Stimulated activated CD8-positive, alpha-beta memory T cell treated with anti-CD3 and anti-CD28 coated beads, Interleukin-12 subunit alpha, Interleukin-12 subunit beta, amount 100 ng/mL, for 4 hours (primary cell): ENCODE results near the gene DLG3.
A peak's percentile ranks its signal among the peaks of the same experiment; 100 is the strongest.
"Not testable (repeated sequence)": the region's sequence is repeated elsewhere in the genome, so short reads cannot be mapped to it uniquely, and the experiment has no call there.

ENCODE experiments used
- DNase-seq: peaks from one replicate; pipeline ENCODE4 v3.0.0-alpha.2; 2020; ENCODE audit warnings: low read depth

Gene DLG3

DNA sequence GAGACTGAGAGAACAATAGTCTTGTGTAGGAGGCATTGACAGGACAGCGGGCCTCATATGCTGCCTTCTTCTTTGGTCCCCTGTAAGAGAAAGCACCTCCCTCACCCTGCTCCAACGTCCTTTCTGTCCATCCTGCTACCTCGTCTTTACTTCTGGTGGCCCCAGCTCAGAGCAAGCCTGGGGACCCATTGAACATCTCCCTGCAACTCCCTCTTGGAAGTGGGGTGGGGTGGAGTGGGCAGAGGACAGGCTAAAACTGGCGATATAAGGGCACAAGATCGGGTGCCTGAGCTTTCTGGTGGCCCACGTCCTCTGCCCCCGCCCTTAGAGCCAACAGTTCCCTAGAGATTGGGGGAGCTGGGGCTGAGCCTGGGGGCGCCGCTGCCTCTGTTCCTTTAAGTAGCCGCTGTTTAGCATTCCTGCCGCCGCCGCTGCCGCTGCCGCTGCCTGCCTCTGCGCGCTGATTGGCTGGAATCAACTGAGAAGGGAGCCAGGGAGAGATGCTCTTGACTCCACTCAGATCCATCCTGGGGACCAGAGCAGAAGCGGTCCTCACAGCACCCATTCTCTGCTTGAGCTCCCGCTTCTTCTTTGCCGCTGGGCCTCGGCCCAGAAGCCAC is at the start of gene DLG3:
Gene DLG3, plus strand, starts transcription at position 510 of the 620 bp plus-strand sequence. CDS start 367 bp downstream, outside the sequence.
- DNase-seq = no peak

DNA sequence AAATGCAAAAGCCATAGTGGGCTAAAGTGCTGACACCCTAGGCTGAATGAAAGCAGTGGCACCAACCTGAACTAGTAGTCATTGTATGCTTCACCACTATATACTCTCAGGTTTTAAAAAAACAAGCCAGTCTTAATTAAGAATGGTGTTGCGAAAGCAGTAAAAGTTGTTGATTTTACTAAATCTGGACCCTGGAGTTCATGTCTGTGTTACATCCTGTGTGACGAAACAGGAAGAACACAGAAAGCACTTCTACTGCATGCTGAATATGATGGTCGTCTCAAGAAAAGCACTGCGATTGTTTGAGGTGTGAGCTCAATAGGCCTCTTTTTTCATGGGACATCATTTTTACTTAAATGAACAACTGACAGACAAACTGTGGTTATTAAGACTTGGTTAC is 45.7 kb upstream of the DLG3 start:
- no peak for DNase-seq

DNA sequence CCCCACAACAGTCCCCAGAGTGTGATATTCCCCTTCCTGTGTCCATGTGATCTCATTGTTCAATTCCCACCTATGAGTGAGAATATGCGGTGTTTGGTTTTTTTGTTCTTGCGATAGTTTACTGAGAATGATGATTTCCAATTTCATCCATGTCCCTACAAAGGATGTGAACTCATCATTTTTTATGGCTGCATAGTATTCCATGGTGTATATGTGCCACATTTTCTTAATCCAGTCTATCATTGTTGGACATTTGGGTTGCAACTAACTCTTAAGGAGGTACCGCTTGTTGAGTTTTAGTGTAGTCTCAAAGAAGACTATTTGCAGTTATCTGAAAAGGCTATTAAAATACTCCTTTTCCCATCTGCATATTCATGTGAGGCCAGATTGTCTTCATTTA is 44.5 kb upstream of the DLG3 start:
- DNase-seq = not testable (repeated sequence)

DNA sequence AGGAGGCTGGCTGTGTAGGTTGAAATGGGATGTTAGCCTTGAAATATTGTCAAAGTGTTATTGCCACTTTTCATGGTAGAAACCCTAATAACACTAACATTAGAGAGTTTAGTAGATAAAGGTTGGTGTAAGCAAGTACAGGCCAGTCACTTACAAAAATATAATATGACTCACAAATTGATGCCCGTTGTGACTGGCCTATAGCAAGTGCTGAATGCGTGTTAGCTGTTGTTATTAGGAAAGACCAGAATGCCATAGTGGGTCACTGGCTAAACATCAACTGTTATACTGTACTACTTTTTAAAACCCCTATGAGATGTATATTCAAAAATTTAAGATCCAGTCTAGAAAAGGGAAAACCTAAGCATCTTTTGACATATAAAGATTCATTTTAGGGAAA is 41.9 kb upstream of the DLG3 start:
- no peak for DNase-seq

DNA sequence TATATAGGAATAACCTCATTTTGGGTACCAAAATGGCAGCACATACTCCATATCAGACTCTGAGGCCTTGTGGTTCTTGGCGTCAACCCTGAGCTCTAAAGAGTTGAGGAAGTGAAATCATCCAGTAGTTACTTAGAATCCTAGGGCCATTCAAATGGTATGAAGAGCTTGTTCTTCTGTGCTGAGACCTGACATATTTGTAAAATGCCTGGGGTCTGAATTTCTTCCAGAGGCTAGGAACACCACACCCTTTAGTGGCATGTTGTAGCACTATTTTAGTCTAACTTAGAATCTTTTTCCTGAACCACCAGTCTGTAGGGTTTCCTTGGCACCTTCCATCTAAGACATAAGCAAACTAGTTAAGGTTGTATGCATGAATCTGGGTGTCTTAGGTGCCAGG is 39.6 kb upstream of the DLG3 start:
- DNase-seq = no peak

DNA sequence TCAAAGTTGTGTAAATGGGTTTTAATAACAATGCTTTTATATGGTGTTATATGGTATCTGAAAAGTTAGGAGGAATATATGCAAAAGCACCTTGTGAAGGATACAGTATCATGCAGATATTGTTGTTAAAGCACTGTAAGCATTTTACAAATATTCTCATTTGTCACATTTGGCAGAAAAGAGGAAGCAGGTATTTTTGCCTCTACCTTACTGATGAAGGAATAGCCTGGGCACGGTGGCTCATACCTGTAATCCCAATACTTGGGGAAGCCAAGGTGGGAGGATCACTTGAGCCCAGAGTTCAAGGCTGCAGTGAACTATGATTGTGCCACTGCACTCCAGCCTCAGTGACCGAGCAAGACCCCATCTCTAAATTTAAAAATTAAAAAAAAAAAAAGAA is 33.7 kb upstream of the DLG3 start:
- DNase-seq = no peak

DNA sequence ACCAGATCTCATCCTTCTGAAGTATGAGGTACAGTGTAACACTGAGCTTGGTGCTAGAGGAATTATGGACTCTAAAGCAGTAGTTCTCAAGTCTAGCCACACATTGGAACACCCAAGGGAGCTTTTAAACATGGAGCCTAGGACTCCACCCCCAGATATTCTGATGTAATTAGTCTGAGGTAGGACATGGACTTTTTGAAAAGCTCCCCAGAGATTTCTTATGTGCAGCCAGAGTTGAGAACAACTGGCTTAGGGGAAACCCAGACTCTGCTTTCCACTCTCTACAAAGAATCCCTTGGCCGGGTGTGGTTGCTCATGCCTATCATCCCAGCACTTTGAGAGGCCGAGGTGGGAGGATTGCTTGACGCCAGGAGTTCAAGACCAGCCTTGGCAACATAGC is 33.2 kb upstream of the DLG3 start:
- DNase-seq = no peak

DNA sequence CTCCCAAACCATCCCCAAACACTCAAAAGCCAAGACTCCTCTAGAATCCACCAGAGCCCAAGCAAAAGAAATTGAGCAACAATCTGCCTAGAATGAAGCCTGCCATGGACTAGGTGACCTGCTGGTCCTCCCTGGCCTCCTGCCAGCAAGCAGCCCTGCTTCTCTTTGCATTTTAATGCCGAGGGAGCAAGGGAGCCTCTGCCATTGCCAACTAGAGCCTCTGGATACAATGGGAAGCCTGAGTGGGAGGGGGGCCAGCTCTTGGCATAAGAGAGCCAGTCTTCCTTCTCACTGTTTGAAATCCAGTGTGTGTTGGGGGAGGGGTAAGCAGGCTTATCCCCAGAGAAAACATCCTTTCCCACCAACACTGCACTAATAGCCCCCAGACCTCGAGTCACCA is 23.0 kb upstream of the DLG3 start:
- DNase-seq = no peak

DNA sequence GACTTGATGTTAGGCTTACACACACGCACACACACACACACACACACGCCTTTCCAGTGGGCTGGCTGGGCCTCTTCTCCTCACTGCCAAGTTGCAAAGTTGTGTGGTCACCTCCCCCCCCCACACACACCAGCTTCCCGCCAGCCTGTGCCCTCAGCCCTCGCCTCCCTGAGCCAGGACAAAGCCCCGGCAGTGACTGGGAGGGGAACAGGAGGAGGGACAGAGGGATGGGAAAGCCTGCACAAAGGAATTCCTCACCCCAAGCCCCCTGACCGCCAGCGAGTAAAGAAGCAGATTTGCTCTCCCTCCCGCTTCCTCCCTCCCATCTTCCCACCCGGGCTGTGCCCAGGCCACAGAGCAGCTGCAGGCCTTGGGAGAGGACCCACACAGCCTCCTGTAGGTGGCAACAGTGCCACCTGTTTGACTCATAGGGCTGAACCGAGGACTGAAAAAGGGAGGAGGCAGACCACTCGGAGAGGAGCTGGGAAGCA is 21.7 kb upstream of the DLG3 start, which contains the start of gene GDPD2:
Gene GDPD2, plus strand, starts transcription at position 464 of the 491 bp plus-strand sequence. CDS start 1,671 bp downstream, outside the sequence.
- no peak for DNase-seq

DNA sequence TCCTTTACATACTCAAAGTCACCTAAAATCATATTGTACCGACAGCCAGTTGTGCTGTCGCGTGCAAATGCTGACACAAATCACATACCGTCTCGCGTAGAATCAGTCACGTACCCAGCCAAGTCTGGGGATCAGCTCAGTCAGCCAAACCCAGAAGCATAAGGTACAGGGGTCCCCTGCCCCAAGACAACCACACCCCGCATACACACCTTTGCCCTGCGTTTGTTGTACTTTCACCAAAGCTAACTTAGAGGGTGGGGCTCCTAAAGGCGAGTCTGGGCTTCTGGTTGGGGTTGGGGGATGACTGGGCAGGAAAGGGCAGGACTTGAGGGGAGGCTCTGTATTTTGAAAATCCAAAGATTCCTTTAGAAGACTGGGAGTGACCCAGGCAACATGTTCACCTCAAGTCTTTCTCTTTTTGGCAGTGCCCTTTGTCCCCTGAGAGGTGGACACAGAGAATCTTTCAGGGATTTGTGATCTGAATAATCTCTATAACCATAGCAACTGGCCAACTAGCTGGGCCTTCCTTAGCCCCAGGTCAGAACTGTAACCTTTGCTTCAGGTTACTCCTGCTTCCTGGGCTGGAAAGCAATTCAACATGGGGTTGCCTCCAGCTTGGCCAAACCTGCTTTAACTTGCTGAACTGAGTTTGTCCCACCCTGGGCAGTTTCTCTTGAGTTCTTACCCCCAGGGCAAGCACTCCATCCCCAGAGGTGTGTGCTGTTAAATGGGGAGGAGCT is 20.5 kb upstream of the DLG3 start:
- no peak for DNase-seq

DNA sequence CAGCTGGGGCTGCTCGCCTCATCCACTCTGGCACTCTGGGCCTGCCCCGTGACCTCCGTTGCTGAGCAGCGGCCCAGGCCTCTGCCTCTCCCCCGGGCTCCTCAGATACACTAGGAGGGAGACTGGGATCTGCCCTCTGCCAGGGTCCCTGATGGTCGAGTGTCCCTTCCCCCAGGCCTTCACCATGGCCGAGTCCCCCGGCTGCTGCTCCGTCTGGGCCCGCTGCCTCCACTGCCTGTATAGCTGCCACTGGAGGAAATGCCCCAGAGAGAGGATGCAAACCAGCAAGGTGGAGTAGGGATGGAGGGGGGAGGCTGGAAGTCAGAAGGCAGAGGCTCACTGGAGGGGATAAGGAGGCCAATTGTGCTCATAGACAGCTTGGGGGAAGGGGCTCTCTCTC is 19.8 kb upstream of the DLG3 start:
- no peak for DNase-seq

DNA sequence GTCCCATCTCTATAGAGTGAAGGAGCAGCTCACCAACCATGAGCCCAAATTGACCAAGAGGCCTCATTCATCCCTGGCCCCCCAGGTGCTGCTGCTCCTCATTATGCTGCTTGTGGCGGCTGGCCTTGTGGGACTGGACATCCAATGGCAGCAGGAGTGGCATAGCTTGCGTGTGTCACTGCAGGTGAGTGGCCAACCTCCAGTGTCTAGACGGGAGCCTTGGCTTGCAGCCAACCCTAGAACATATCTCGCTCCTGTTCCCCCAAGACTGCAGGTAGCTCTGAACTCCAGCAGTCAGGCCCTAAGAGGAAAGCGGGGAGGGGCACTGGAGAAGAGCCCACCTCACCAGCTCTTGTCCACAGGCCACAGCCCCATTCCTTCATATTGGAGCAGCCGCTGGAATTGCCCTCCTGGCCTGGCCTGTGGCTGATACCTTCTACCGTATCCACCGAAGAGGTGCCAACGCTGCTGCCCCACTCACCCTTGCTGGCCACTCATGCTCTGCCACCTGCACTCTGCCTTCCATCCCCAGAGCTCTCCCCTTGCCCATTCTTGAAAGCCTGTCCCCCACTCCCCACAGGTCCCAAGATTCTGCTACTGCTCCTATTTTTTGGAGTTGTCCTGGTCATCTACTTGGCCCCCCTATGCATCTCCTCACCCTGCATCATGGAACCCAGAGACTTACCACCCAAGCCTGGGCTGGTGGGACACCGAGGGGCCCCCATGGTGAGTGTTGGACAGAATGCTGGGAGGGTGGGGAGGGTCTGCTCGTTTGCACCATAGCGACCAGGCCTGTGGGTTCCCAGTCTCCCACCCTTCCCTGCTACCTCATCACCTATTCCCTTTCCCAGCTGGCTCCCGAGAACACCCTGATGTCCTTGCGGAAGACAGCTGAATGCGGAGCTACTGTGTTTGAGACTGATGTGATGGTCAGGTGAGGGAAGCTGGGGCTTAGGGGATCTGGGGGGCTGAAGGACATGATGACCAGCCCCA is 18.1 kb upstream of the DLG3 start:
- no peak for DNase-seq

DNA sequence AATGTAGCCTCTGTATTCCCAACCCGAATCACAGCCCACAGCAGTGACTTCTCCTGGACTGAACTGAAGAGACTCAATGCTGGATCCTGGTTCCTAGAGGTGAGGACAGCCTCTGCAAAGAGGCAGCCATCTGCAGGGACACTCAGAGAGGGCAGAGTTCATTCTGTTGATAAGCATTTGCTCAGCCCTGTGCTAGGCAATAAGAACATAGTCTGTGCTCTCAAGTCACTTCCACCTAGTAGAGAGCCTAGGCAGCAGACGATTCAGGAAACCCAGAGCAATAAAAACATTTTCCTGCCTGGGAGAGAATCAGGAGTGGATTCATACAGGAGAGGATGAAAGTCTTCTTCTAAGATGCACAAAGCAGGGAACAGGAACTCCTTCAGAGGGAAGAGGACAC is 17.3 kb upstream of the DLG3 start:
- no peak for DNase-seq

DNA sequence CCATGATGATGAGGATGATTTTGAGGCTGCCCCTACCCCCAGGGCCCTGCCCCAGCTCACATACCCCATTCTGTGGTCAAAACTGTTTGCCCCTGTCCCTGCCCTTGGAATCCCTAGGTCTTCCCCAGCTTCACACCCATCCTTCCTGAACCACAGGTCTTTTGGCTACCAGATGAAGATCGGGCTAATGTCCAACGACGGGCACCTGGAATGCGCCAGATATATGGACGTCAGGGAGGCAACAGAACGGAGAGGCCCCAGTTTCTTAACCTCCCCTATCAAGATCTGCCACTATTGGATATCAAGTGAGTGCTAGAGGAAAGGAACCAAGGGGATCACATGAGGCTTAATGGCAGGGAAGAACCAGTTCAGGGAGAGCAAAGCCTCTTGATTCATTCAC is 14.9 kb upstream of the DLG3 start:
- DNase-seq = no peak

DNA sequence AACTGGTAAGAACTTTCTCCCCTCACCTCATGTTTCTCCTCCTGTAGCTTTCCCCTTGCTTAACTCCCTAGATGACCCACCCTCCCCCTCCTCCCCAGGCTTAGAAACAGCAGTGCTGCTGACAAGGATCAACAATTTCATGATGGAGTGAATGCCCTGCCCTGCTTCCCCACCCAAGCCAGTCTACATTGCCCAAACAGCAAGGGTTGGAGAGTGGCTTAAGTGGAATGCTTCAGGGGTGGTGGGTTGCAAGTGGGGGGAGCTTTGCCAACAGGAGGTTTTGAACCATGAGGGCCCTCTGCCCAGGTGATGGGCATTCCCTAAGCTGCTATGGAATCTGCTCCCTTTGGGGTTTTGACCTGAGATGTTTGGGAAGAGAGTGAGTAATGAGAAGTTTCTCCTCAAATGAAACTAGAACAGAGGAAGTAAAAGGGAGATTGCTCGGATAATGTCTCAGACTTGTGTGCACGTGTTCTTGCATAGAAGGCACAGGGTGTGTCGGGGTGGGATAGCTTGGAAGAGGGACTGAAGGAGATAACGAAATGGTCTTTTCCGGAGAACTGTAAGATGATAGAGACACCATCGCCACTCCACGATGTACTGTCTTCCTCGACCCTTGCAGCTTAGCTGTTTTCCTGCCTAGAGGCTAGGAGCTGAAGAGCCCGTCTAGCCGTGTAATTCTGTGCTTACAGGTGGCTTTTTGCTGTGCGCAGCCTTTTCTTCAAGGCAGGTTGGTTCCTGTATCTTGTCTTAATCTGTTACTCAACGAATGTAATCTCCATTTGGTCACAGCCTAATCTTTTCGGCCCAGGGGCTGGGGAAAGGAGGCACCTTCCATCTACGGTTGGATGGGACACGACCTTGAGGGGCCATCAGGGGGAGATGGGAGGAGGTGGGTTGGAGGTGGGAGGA is 11.4 kb upstream of the DLG3 start:
- DNase-seq = no peak

DNA sequence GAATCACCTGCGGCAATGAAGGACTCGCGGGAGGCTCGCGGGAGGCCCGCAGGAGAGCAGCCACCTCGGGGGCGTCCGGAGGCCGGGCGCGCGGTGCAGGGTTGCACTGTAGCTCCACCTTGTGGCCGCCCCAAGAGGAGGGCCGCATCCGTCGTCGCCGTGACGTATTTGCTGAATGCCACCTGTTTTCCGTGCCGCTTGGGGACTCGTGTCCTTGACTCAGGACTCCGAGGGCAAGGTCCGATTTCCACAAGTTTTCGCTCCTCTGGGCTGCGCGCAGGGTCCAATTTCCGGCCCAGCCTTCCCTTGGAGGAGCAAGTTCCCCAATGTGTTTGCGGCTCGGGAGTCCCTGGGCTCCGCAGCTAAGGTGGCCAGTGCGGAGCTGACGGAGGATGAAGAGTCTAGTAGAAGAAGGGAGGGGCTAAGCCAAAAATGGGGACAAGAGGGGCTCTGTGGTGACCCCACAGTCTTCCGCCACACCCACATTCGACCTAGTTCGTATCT is 10.7 kb upstream of the DLG3 start:
- DNase-seq = peak; percentile 55

DNA sequence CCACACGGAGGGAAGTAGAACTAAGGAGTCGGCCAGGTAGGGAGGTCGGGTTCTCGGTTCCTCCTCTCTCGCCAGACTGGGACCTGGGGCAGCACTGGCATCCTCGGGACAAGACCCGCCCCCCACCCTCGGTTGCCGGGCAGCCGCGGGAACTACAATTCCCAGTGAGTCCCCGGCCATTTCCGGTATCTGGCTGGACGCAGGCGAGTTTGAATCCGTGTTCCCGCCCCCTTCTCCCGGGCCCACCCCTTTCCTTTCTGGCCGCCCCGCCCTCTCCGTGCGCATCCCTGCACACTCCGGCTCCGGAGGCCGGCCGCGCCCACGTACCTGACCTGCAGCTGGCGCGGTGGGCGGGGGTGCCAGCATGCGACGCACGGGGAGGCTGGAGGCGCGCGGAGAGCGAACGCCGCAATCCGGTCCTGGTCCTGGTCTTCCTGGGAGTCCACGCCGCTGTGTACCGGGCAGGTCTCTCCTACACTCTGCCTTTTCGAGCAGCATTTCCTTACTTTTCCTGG is 10.2 kb upstream of the DLG3 start:
- peak; percentile 46 for DNase-seq

DNA sequence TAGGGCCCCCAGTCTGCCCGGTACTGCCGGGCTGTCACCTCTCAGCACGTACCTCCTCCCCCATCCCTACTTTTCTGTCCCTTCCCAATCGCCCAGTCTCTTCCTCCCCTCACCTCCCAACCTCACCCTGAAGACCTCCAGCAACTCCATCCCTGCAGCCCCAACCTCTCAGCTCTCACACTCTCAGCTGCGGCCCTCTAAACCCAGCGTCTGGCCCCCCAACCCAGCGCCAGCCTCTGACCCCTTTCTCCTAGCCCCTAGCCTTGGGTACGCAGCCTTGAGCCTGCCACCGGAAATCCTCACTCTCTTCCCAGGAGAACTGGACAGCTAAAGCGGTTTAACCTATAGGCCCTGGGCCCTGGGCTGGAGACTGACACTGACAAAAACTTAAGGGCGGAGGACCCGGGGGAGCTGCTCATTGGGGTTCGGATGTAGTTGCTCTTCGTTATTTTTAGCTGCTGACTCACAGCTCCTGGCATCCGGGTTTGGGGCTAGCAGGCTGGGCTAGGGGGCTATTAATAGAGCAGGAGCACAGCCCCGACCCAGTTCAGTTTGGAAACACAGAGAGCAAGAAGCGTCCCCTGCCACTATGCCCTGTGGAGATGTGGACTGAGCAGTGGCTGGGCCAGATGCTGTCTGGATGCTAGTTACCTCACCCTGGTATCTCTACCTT is 9.6 kb upstream of the DLG3 start:
- DNase-seq = no peak

DNA sequence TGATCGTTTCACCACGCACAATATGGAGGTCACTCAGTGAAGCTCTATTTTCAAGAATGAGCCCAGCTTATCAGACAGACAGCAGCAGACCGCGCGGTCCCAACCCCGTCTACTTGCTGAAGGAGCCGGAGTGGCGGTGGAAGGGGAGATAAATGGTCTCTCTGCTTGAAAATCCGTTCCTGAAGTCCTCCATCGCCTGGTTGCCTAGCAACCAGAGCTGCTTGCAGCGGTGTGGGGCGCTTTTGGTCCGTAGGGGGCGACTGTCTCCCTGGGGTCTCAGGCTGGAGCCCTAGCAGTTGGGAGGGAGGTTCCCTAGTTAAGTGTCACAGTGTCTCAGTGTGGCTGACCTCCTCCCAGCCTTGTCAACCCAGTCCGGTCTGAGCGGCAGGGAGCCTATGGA is 8.3 kb upstream of the DLG3 start:
- DNase-seq = no peak

DNA sequence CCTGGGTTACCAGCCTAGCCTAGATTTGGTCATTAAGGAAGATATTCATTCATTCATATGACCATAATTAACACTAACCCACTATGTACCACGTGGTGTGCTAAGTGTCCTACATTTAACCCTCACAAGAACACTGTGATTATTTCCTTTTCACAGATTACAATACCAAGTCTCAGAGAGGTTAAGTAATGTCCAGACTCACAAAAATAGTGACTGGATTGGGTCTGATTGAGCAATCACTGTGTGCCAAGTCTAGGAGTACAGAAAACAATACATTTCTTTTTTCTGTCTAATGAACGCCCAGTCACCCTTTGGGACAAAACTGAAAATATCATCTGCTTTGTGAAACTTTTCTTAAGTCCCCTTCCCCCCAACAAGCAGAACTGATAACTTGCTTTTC is 7.6 kb upstream of the DLG3 start:
- DNase-seq = no peak
